OCI-LY7 (cell line): Measurements from ENCODE around the gene HSPB7.

ENCODE experiments used
- EZH2phosphoT487 ChIP-seq: fragments of 200-600 bp; sonication (generic); IDR thresholded peaks from 2 replicates; pipeline ENCODE4 v1.6.1; 2018; ENCODE audit warnings: low read depth, borderline replicate concordance, mild to moderate bottlenecking, mixed run types, antibody characterized with exemption, low read length, moderate library complexity, mixed read lengths
- TF ChIP-seq, protein P1 (sequence below): fragments of 200-600 bp; sonication (generic); conservative IDR thresholded peaks from 2 replicates; pipeline ENCODE4 v1.5.1; 2014; ENCODE audit warnings: mild to moderate bottlenecking, antibody characterized with exemption, low read length, moderate library complexity, mixed read lengths

- TF ChIP-seq, protein P1, sequence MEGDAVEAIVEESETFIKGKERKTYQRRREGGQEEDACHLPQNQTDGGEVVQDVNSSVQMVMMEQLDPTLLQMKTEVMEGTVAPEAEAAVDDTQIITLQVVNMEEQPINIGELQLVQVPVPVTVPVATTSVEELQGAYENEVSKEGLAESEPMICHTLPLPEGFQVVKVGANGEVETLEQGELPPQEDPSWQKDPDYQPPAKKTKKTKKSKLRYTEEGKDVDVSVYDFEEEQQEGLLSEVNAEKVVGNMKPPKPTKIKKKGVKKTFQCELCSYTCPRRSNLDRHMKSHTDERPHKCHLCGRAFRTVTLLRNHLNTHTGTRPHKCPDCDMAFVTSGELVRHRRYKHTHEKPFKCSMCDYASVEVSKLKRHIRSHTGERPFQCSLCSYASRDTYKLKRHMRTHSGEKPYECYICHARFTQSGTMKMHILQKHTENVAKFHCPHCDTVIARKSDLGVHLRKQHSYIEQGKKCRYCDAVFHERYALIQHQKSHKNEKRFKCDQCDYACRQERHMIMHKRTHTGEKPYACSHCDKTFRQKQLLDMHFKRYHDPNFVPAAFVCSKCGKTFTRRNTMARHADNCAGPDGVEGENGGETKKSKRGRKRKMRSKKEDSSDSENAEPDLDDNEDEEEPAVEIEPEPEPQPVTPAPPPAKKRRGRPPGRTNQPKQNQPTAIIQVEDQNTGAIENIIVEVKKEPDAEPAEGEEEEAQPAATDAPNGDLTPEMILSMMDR: no peak
- no peak for TF ChIP-seq EZH2phosphoT487
Measured at GRCh38 chr1:15985611-15986297, 32.1 kb downstream of the HSPB7 start.
